Measurements from ENCODE around the gene ANTKMT.

Gene ANTKMT

DNA sequence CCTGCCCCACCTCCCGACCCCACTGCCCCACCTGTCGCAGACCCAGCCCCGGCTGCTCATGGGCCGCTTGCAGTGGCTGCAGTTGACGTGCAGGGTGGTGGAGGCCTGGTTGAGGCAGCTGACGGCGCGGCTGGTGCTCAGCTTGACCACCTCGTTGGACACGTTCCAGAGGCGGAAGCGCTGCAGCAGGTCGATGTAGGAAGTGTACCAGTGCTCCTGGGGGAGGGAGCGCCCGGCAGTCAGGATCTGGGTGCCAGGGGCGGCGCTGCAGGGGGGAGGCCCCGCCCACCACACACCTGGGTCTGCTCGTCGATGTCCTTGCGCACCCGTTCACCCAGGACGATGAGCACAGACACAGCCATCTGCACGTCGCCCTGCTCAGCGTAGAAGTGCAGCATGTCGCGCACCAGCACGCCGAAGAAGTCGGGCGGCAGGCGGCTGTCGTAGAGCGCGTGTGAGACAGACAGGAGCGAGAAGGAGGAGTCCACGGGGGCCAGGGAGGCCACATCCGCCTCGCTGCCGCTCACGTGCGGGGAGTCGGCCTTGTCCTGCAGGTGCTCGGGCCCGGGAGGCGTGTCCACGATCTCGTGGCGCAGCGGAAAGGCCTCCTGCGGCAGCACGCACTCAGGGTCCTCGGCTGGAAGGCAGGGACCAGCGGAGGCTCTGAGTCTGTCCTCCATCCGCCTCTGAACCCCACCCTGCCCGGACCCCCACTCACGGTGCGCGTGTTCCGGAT is 35.8 kb upstream of the ANTKMT start:
- no peak for DNase-seq (ENCODE audit: low spot score)
- Histone ChIP-seq H2BK15ac (ENCODE audit: low read length) (peak overlapping the region; percentile 67), H4K8ac (ENCODE audit: low read depth, low read length) (peak overlapping the region; percentile 92), H3K4me3 (ENCODE audit: low read length in 2 of 2) (no peak overlapping the region), H3K79me1 (ENCODE audit: low read depth, low read length) (peaks cover 44% of the 10 kb centered on the region), H3K36me3 (replicated peaks in 1 of 2; ENCODE audit: control insufficient read depth in 2 of 2, insufficient read depth in 2 of 2, low read length in 2 of 2) (peaks cover 43 to 66% of the 10 kb centered on the region in 2 donors), H2BK5ac (ENCODE audit: low read length) (no peak overlapping the region), H2AK5ac (ENCODE audit: low read depth, low read length) (peak overlapping the region; percentile 100), H4K91ac (ENCODE audit: low read depth, low read length, poor library complexity) (no peak overlapping the region), H3K27ac (replicated peaks; ENCODE audit: low read length) (no peak overlapping the region), H3K4ac (ENCODE audit: low read length) (peak overlapping the region; percentile 93), H3K4me2 (ENCODE audit: insufficient read depth, low read length, poor library complexity, severe bottlenecking) (no peak overlapping the region), H3K4me1 (ENCODE audit: control insufficient read depth in 2 of 2, insufficient read depth in 1 of 2, low read depth in 1 of 2, low read length in 2 of 2) (peaks cover 11 to 24% of the 10 kb centered on the region in 2 donors), H2AFZ (ENCODE audit: low read length) (no peak overlapping the region), H3K9me3 (replicated peaks in 1 of 2; ENCODE audit: control insufficient read depth in 2 of 2, insufficient read depth in 1 of 2, low read depth in 1 of 2, low read length in 2 of 2) (peaks cover 0 to 2% of the 10 kb centered on the region in 2 donors), H3K14ac (ENCODE audit: low read length) (no peak overlapping the region), H3K9ac (ENCODE audit: low read depth, low read length, poor library complexity) (peak overlapping the region; percentile 86), H2BK12ac (ENCODE audit: low read length) (peak overlapping the region; percentile 22), H2BK120ac (ENCODE audit: low read depth, low read length) (no peak overlapping the region), H3K18ac (ENCODE audit: low read length) (no peak overlapping the region), H3K27me3 (ENCODE audit: control insufficient read depth in 3 of 3, insufficient read depth in 3 of 3, low read depth in 1 of 3, low read length in 3 of 3) (no peaks in the 10 kb centered on the region), H3K23ac (ENCODE audit: low read depth, low read length, poor library complexity) (peak overlapping the region; percentile 60)
- no CpG with 5 or more reads among the region's 61 CpGs for WGBS, 2 donors (ENCODE audit: extremely low coverage in 2 of 2, insufficient read length in 2 of 2, insufficient replicate concordance in 1 of 2)

GRCh38 chr16:685967-686366 is 35.0 kb upstream of the ANTKMT start:
- Histone ChIP-seq H2AK5ac (ENCODE audit: low read depth, low read length) (peak overlapping the region; percentile 100), H3K14ac (ENCODE audit: low read length) (no peak overlapping the region), H3K4me2 (ENCODE audit: insufficient read depth, low read length, poor library complexity, severe bottlenecking) (no peak overlapping the region), H2BK120ac (ENCODE audit: low read depth, low read length) (no peak overlapping the region), H3K18ac (ENCODE audit: low read length) (no peak overlapping the region), H3K4ac (ENCODE audit: low read length) (no peak overlapping the region), H3K36me3 (replicated peaks in 1 of 2; ENCODE audit: control insufficient read depth in 2 of 2, insufficient read depth in 2 of 2, low read length in 2 of 2) (peaks cover 43 to 66% of the 10 kb centered on the region in 2 donors), H2BK15ac (ENCODE audit: low read length) (no peak overlapping the region), H4K8ac (ENCODE audit: low read depth, low read length) (peak overlapping the region; percentile 65), H4K91ac (ENCODE audit: low read depth, low read length, poor library complexity) (no peak overlapping the region), H3K4me3 (ENCODE audit: low read length in 2 of 2) (no peak overlapping the region), H2BK5ac (ENCODE audit: low read length) (no peak overlapping the region), H3K79me1 (ENCODE audit: low read depth, low read length) (peaks cover 41% of the 10 kb centered on the region), H2AFZ (ENCODE audit: low read length) (no peak overlapping the region), H3K9me3 (replicated peaks in 1 of 2; ENCODE audit: control insufficient read depth in 2 of 2, insufficient read depth in 1 of 2, low read depth in 1 of 2, low read length in 2 of 2) (peaks cover 0 to 3% of the 10 kb centered on the region in 2 donors), H3K23ac (ENCODE audit: low read depth, low read length, poor library complexity) (no peak overlapping the region), H3K27ac (replicated peaks; ENCODE audit: low read length) (no peak overlapping the region), H3K4me1 (ENCODE audit: control insufficient read depth in 2 of 2, insufficient read depth in 1 of 2, low read depth in 1 of 2, low read length in 2 of 2) (peaks cover 11 to 22% of the 10 kb centered on the region in 2 donors), H3K9ac (ENCODE audit: low read depth, low read length, poor library complexity) (no peak overlapping the region), H2BK12ac (ENCODE audit: low read length) (no peak overlapping the region), H3K27me3 (ENCODE audit: control insufficient read depth in 3 of 3, insufficient read depth in 3 of 3, low read depth in 1 of 3, low read length in 3 of 3) (peaks cover 0 to 2% (median 0%) of the 10 kb centered on the region in 3 experiments)
- DNase-seq (ENCODE audit: low spot score), result no peak
- no CpG with 5 or more reads among the region's 10 CpGs for WGBS, 2 donors (ENCODE audit: extremely low coverage in 2 of 2, insufficient read length in 2 of 2, insufficient replicate concordance in 1 of 2)

DNA sequence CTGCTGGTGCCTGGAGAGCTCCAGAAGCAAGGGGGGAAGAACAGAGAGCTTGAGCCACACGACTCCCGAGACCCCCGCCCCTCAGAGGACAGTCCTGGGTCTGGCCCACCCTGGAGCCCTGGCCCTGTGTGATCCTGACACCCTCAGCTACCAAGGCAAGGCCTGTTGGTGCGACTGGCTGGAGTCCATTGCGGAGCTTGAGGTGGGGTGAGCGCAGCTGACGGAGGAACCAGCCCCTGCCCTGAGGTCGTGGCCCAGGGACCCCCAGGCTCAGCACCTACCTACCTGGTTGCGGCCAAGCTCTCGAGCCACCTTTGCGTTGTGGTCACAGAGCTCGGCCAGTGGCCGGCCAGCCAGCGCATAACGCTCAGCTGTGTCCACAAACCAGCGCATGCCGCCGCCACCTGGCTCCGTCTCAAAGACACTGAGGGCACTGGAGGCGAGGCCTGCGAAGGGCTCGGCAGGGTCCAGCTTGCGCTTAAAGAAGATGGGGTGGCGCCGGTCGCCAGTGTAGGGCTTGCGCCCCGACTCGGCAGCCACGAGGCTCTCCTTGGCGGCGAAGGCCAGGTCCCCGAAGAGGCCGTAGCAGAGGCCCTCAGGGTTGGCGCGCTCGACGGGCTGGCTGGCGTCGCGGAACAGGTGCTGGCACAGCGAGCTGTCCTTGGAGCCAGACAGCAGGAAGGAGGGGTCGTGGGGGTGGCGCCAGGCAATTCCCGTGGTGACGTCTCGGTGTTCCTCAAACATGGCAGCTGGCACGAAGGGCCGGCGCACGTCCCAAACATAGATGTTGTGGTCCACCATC is 34.3 kb upstream of the ANTKMT start:
- H3K36me3 ChIP-seq (replicated peaks in 1 of 2; ENCODE audit: control insufficient read depth in 2 of 2, insufficient read depth in 2 of 2, low read length in 2 of 2), result peaks cover 38 to 59% of the 10 kb centered on the region in 2 donors
- H3K27ac ChIP-seq (replicated peaks; ENCODE audit: low read length), result no peak overlapping the region
- H2BK12ac ChIP-seq (ENCODE audit: low read length), result no peak overlapping the region
- H3K14ac ChIP-seq (ENCODE audit: low read length), result peak overlapping the region; percentile 8
- H3K27me3 ChIP-seq (ENCODE audit: control insufficient read depth in 3 of 3, insufficient read depth in 3 of 3, low read depth in 1 of 3, low read length in 3 of 3), result peaks cover 0 to 3% (median 0%) of the 10 kb centered on the region in 3 experiments
- H4K8ac ChIP-seq (ENCODE audit: low read depth, low read length), result no peak overlapping the region
- peaks cover 7 to 15% of the 10 kb centered on the region in 2 donors for H3K4me1 ChIP-seq (ENCODE audit: control insufficient read depth in 2 of 2, insufficient read depth in 1 of 2, low read depth in 1 of 2, low read length in 2 of 2)
- peaks cover 0 to 3% of the 10 kb centered on the region in 2 donors for H3K9me3 ChIP-seq (replicated peaks in 1 of 2; ENCODE audit: control insufficient read depth in 2 of 2, insufficient read depth in 1 of 2, low read depth in 1 of 2, low read length in 2 of 2)
- H2BK120ac ChIP-seq (ENCODE audit: low read depth, low read length), result no peak overlapping the region
- peak overlapping the region; percentile 20 for H3K23ac ChIP-seq (ENCODE audit: low read depth, low read length, poor library complexity)
- no peak overlapping the region for H3K4me3 ChIP-seq (ENCODE audit: low read length in 2 of 2)
- peaks cover 37% of the 10 kb centered on the region for H3K79me1 ChIP-seq (ENCODE audit: low read depth, low read length)
- H4K91ac ChIP-seq (ENCODE audit: low read depth, low read length, poor library complexity), result no peak overlapping the region
- no peak overlapping the region for H3K9ac ChIP-seq (ENCODE audit: low read depth, low read length, poor library complexity)
- no peak overlapping the region for H3K4ac ChIP-seq (ENCODE audit: low read length)
- H3K18ac ChIP-seq (ENCODE audit: low read length), result no peak overlapping the region
- no peak overlapping the region for H2AFZ ChIP-seq (ENCODE audit: low read length)
- no peak for DNase-seq (ENCODE audit: low spot score)
- no CpG with 5 or more reads among the region's 51 CpGs for WGBS, 2 donors (ENCODE audit: extremely low coverage in 2 of 2, insufficient read length in 2 of 2, insufficient replicate concordance in 1 of 2)
- H2BK15ac ChIP-seq (ENCODE audit: low read length), result no peak overlapping the region
- peak overlapping the region; percentile 53 for H2BK5ac ChIP-seq (ENCODE audit: low read length)
- H2AK5ac ChIP-seq (ENCODE audit: low read depth, low read length), result no peak overlapping the region
- H3K4me2 ChIP-seq (ENCODE audit: insufficient read depth, low read length, poor library complexity, severe bottlenecking), result no peak overlapping the region

GRCh38 chr16:687499-687898 is 33.4 kb upstream of the ANTKMT start:
- Histone ChIP-seq H2BK15ac (ENCODE audit: low read length) (no peak overlapping the region), H3K14ac (ENCODE audit: low read length) (no peak overlapping the region), H3K4ac (ENCODE audit: low read length) (no peak overlapping the region), H2AK5ac (ENCODE audit: low read depth, low read length) (no peak overlapping the region), H2AFZ (ENCODE audit: low read length) (no peak overlapping the region), H2BK12ac (ENCODE audit: low read length) (no peak overlapping the region), H2BK120ac (ENCODE audit: low read depth, low read length) (no peak overlapping the region), H3K4me1 (ENCODE audit: control insufficient read depth in 2 of 2, insufficient read depth in 1 of 2, low read depth in 1 of 2, low read length in 2 of 2) (peaks cover 4 to 13% of the 10 kb centered on the region in 2 donors), H3K23ac (ENCODE audit: low read depth, low read length, poor library complexity) (peak overlapping the region; percentile 20), H3K18ac (ENCODE audit: low read length) (no peak overlapping the region), H3K9ac (ENCODE audit: low read depth, low read length, poor library complexity) (no peak overlapping the region), H3K27ac (replicated peaks; ENCODE audit: low read length) (no peak overlapping the region), H3K4me3 (ENCODE audit: low read length in 2 of 2) (no peak overlapping the region), H3K27me3 (ENCODE audit: control insufficient read depth in 3 of 3, insufficient read depth in 3 of 3, low read depth in 1 of 3, low read length in 3 of 3) (peaks cover 0 to 9% (median 2%) of the 10 kb centered on the region in 3 experiments), H2BK5ac (ENCODE audit: low read length) (peak overlapping the region; percentile 53), H3K79me1 (ENCODE audit: low read depth, low read length) (peaks cover 30% of the 10 kb centered on the region), H4K91ac (ENCODE audit: low read depth, low read length, poor library complexity) (no peak overlapping the region), H4K8ac (ENCODE audit: low read depth, low read length) (no peak overlapping the region), H3K36me3 (replicated peaks in 1 of 2; ENCODE audit: control insufficient read depth in 2 of 2, insufficient read depth in 2 of 2, low read length in 2 of 2) (peaks cover 29 to 51% of the 10 kb centered on the region in 2 donors), H3K9me3 (replicated peaks in 1 of 2; ENCODE audit: control insufficient read depth in 2 of 2, insufficient read depth in 1 of 2, low read depth in 1 of 2, low read length in 2 of 2) (peaks cover 0 to 2% of the 10 kb centered on the region in 2 donors), H3K4me2 (ENCODE audit: insufficient read depth, low read length, poor library complexity, severe bottlenecking) (no peak overlapping the region)
- no peak for DNase-seq (ENCODE audit: low spot score)
- no CpG with 5 or more reads among the region's 19 CpGs for WGBS, 2 donors (ENCODE audit: extremely low coverage in 2 of 2, insufficient read length in 2 of 2, insufficient replicate concordance in 1 of 2)
